WTC11 (cell line): ENCODE data around the gene RARB. TPM values are rescaled to one million over a fixed set of nuclear protein-coding genes. Genes with fewer than 3 reads are reported as not detected.

Source experiments
- ATAC-seq: fragments of 200-7000 bp; cut with Tn5 transposase; 2 replicates; pipeline ENCODE4 v1.10.0; 2021; ENCODE audit warnings: mild to moderate bottlenecking, moderate library complexity
- CTCF ChIA-PET: fragments of 300-600 bp; sonication (Branson Sonifier 250); formaldehyde crosslinking; loops from one replicate; lab custom pipeline; 2021; ENCODE audit warnings: antibody characterized with exemption; lab: Charles Lee
- POLR2A ChIA-PET: fragments of 350-600 bp; sonication (Branson Sonifier 250); formaldehyde crosslinking; loops from one replicate; lab custom pipeline; 2021; ENCODE audit warnings: antibody characterized with exemption; lab: Charles Lee
- DNase-seq: peaks from one replicate; pipeline ENCODE4 v3.0.0; 2021; ENCODE audit warnings: low spot score
- H3K27ac Mint-ChIP-seq: 2 replicates; pipeline ENCODE4 v1.8.0; 2021; ENCODE audit warnings: mixed read lengths
- H3K27me3 Mint-ChIP-seq: 2 replicates; pipeline ENCODE4 v1.8.0; 2021; ENCODE audit warnings: low read depth, mild to moderate bottlenecking, moderate library complexity, mixed read lengths
- H3K36me3 Mint-ChIP-seq: 2 replicates; pipeline ENCODE4 v1.8.0; 2021; ENCODE audit warnings: mixed read lengths
- H3K4me1 Mint-ChIP-seq: 2 replicates; pipeline ENCODE4 v1.8.0; 2022; ENCODE audit warnings: mixed read lengths
- H3K4me3 Mint-ChIP-seq: 2 replicates; pipeline ENCODE4 v1.8.0; 2021; ENCODE audit warnings: mild to moderate bottlenecking, moderate library complexity, mixed read lengths
- H3K9me3 Mint-ChIP-seq: 2 replicates; pipeline ENCODE4 v1.8.0; 2021; ENCODE audit warnings: mixed read lengths
- AFF4 ChIP-seq: sonication (generic); formaldehyde crosslinking; IDR thresholded peaks from 2 replicates; pipeline ENCODE4 v1.8.1; 2023; ENCODE audit warnings: mild to moderate bottlenecking, missing genetic modification reagents, borderline replicate concordance
- ATF1 ChIP-seq: sonication (generic); formaldehyde crosslinking; IDR thresholded peaks from 2 replicates; pipeline ENCODE4 v1.8.1; 2023; ENCODE audit warnings: mild to moderate bottlenecking, moderate library complexity, missing genetic modification reagents
- ATF3 ChIP-seq: sonication (generic); formaldehyde crosslinking; conservative IDR thresholded peaks from 2 replicates; pipeline ENCODE4 v1.8.1; 2022; ENCODE audit warnings: mild to moderate bottlenecking, missing genetic modification reagents
- CBFB ChIP-seq: sonication (generic); formaldehyde crosslinking; IDR thresholded peaks from 2 replicates; pipeline ENCODE4 v1.8.1; 2022; ENCODE audit warnings: mild to moderate bottlenecking, low read depth, missing genetic modification reagents
- ESRRA ChIP-seq: sonication (generic); formaldehyde crosslinking; IDR thresholded peaks from 2 replicates; pipeline ENCODE4 v1.8.1; 2022; ENCODE audit warnings: mild to moderate bottlenecking, missing genetic modification reagents, borderline replicate concordance
- HMGA2 ChIP-seq: fragments of 250-450 bp; sonication (Bioruptor Pico); IDR thresholded peaks from 2 replicates; pipeline ENCODE4 v1.4.0; 2021; ENCODE audit warnings: mild to moderate bottlenecking, moderate library complexity
- NFATC4 ChIP-seq: fragments of 250-450 bp; sonication (Bioruptor Pico); IDR thresholded peaks from 2 replicates; pipeline ENCODE4 v1.9.0; 2021; ENCODE audit warnings: mild to moderate bottlenecking
- NR3C1 ChIP-seq: sonication (generic); formaldehyde crosslinking; conservative IDR thresholded peaks from 2 replicates; pipeline ENCODE4 v1.8.1; 2023; ENCODE audit warnings: low read depth, mild to moderate bottlenecking, missing genetic modification reagents
- OVOL2 ChIP-seq: fragments of 250-450 bp; sonication (Bioruptor Pico); IDR thresholded peaks from 2 replicates; pipeline ENCODE4 v1.9.0; 2021; ENCODE audit warnings: mild to moderate bottlenecking, borderline replicate concordance
- ZNF219 ChIP-seq: sonication (generic); formaldehyde crosslinking; IDR thresholded peaks from 2 replicates; pipeline ENCODE4 v1.8.0; 2023; ENCODE audit warnings: missing genetic modification reagents, mild to moderate bottlenecking, borderline replicate concordance
- ZNF281 ChIP-seq: sonication (generic); formaldehyde crosslinking; IDR thresholded peaks from 2 replicates; pipeline ENCODE4 v1.8.0; 2023; ENCODE audit warnings: mild to moderate bottlenecking, missing genetic modification reagents
- total RNA-seq: library from RNA; stranded (reverse); gene quantifications from 3 replicates; pipeline ENCODE4 v1.2.3, GENCODE V29; 2021
- TF ChIP-seq, protein P1 (sequence below): sonication (generic); formaldehyde crosslinking; conservative IDR thresholded peaks from 2 replicates; pipeline ENCODE4 v1.8.1; 2023; ENCODE audit warnings: mild to moderate bottlenecking, low read depth, missing genetic modification reagents, moderate library complexity
- TF ChIP-seq, protein P2 (sequence below): sonication (generic); formaldehyde crosslinking; IDR thresholded peaks from 2 replicates; pipeline ENCODE4 v1.8.0; 2022; ENCODE audit warnings: mild to moderate bottlenecking, missing genetic modification reagents

Gene RARB
- total RNA-seq, 1 experiment from 2014 or later: not detected

DNA sequence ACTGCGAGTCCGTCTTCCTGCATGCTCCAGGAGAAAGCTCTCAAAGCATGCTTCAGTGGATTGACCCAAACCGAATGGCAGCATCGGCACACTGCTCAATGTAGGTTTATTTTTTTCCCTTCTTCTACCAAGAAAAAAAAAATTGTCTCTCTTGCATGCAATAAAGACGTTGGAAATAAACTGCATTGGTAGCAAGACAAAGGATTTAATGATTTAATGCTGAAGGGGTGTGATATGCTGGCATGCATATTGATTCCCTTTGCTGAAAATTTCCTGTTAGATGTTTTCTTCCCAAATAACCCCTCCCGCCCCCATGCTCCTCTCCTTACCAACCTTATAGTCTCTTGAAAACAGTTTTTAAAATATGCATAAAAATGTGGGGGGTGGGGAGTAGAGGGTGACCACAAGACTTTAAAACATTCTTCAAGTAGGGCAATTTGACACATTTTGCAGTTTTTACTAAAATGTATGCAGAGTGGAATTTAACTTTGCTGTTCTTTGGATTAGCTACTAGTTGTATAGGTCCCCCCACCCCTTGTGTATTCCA, 799 bp downstream of the RARB start (continued):
- TF ChIP-seq AFF4 (CRISPR knock-in tag): no peak
- no peak for TF ChIP-seq HMGA2 (CRISPR knock-in tag)
- no peak for TF ChIP-seq ATF3 (CRISPR knock-in tag)
- TF ChIP-seq NR3C1 (CRISPR knock-in tag): no peak

- peaks cover 54% of the 10 kb centered on the region for H3K4me1 Mint-ChIP-seq
- no peak overlapping the region for H3K27ac Mint-ChIP-seq
- TF ChIP-seq ESRRA: no peak
- no peak for TF ChIP-seq CBFB
- TF ChIP-seq OVOL2 (CRISPR knock-in tag): no peak
- TF ChIP-seq ATF1 (CRISPR knock-in tag): no peak
- TF ChIP-seq, protein P1, sequence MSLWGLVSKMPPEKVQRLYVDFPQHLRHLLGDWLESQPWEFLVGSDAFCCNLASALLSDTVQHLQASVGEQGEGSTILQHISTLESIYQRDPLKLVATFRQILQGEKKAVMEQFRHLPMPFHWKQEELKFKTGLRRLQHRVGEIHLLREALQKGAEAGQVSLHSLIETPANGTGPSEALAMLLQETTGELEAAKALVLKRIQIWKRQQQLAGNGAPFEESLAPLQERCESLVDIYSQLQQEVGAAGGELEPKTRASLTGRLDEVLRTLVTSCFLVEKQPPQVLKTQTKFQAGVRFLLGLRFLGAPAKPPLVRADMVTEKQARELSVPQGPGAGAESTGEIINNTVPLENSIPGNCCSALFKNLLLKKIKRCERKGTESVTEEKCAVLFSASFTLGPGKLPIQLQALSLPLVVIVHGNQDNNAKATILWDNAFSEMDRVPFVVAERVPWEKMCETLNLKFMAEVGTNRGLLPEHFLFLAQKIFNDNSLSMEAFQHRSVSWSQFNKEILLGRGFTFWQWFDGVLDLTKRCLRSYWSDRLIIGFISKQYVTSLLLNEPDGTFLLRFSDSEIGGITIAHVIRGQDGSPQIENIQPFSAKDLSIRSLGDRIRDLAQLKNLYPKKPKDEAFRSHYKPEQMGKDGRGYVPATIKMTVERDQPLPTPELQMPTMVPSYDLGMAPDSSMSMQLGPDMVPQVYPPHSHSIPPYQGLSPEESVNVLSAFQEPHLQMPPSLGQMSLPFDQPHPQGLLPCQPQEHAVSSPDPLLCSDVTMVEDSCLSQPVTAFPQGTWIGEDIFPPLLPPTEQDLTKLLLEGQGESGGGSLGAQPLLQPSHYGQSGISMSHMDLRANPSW (CRISPR knock-in tag): no peak
- no peak for TF ChIP-seq NFATC4
- TF ChIP-seq ZNF219 (CRISPR knock-in tag): no peak
- TF ChIP-seq, protein P2, sequence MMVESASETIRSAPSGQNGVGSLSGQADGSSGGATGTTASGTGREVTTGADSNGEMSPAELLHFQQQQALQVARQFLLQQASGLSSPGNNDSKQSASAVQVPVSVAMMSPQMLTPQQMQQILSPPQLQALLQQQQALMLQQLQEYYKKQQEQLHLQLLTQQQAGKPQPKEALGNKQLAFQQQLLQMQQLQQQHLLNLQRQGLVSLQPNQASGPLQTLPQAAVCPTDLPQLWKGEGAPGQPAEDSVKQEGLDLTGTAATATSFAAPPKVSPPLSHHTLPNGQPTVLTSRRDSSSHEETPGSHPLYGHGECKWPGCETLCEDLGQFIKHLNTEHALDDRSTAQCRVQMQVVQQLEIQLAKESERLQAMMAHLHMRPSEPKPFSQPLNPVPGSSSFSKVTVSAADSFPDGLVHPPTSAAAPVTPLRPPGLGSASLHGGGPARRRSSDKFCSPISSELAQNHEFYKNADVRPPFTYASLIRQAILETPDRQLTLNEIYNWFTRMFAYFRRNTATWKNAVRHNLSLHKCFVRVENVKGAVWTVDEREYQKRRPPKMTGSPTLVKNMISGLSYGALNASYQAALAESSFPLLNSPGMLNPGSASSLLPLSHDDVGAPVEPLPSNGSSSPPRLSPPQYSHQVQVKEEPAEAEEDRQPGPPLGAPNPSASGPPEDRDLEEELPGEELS (CRISPR knock-in tag): no peak
- no peak for TF ChIP-seq ZNF281 (CRISPR knock-in tag)
- TF ChIP-seq, all 79 proteins: peak for 0
These were observed 1.6 kb downstream of the RARB start for GRCh38 chr3:25429361-25430286.

More at GRCh38 chr3:25429361-25430286, 1.6 kb downstream of the RARB start:
- Mint-ChIP-seq H3K4me3 (no peak overlapping the region), H3K27me3 (peaks cover 31% of the 10 kb centered on the region), H3K9me3 (no peaks in the 10 kb centered on the region), H3K36me3 (no peaks in the 10 kb centered on the region)
- DNase-seq (no peak), ATAC-seq (no peak)
- CTCF ChIA-PET: no interaction called here
- POLR2A ChIA-PET: no interaction called here
